Upper lobe of left lung (tissue), 6 donors: ENCODE measurements around the gene FOXP4. TPM values are rescaled to one million over a fixed set of nuclear protein-coding genes. Genes with fewer than 3 reads are reported as not detected.

Experiments
- ATAC-seq, 2 donors: fragments of 200-7000 bp; cut with Tn5 transposase; one replicate each; pipeline ENCODE4 v1.9.1; 2022; ENCODE audit warnings: mild to moderate bottlenecking in 2 of 2, moderate library complexity in 2 of 2; ENCODE audit not compliant: low FRiP score in 2 of 2
- DNase-seq, 2 donors: peaks; one replicate each; pipeline ENCODE4 v3.0.0-alpha.2; 2019 to 2020
- H3K27ac ChIP-seq, 4 donors: fragments of 200-600 bp; sonication (generic); one replicate each; pipeline ENCODE4 v1.5.1; 2016 to 2019
- H3K27me3 ChIP-seq, 4 donors: fragments of 200-600 bp; sonication (generic); one replicate each; pipeline ENCODE4 v1.5.1; 2017 to 2019
- H3K36me3 ChIP-seq, 4 donors: fragments of 200-600 bp; sonication (generic); one replicate each; pipeline ENCODE4 v1.5.1; 2016 to 2019
- H3K4me1 ChIP-seq, 4 donors: fragments of 200-600 bp; sonication (generic); one replicate each; pipeline ENCODE4 v1.5.1; 2018 to 2019
- H3K4me3 ChIP-seq, 4 donors: fragments of 200-600 bp; sonication (generic); one replicate each; pipeline ENCODE4 v1.5.1; 2017 to 2019; ENCODE audit warnings: mild to moderate bottlenecking in 2 of 4, moderate library complexity in 1 of 4
- H3K9me3 ChIP-seq, 4 donors: fragments of 200-600 bp; sonication (generic); one replicate each; pipeline ENCODE4 v1.5.1; 2018 to 2019
- CTCF ChIP-seq, 6 experiments: fragments of 450-650 bp in 4 of 6; fragments of 200-600 bp in 2 of 6; sonication (generic) in 2 of 6; IDR thresholded peaks; one replicate each; pipeline ENCODE4 v1.5.1; 2016 to 2019; ENCODE audit warnings: antibody characterized with exemption in 6 of 6
- EP300 ChIP-seq, 4 donors: sonication (generic); formaldehyde crosslinking; IDR thresholded peaks; one replicate each; pipeline ENCODE4 v1.5.1; 2017; ENCODE audit warnings: antibody characterized with exemption in 4 of 4, control low read depth in 2 of 4
- POLR2A ChIP-seq, 4 donors: fragments of 450-650 bp; IDR thresholded peaks; one replicate each; pipeline ENCODE4 v1.5.1; 2016 to 2017; ENCODE audit warnings: antibody characterized with exemption in 4 of 4, mild to moderate bottlenecking in 2 of 4
- POLR2AphosphoS5 ChIP-seq, 2 donors: sonication (generic); formaldehyde crosslinking; IDR thresholded peaks; one replicate each; pipeline ENCODE4 v1.5.1; 2017; ENCODE audit warnings: antibody characterized with exemption in 2 of 2
- WGBS, 2 donors: methylation state at CpG; one replicate each; pipeline ENCODE4 v1.1.5; 2017 to 2018; 5-methylcytosine and 5-hydroxymethylcytosine counted together
- total RNA-seq, 6 donors: library from RNA; depleted of rRNA in 4 of 6; stranded (reverse); fragments of >200 nt in 4 of 6; gene quantifications; one replicate each; pipeline versions ENCODE4 v1.1.0 to v1.2.1, GENCODE V29; 2016 to 2021
- donor health status: DM: no; HTN: no; CAD: no; lungs with moderate emphysema.
- donor health status: DM: no; HTN: yes; CAD: no; lungs with severe emphysema.

The FOXP4 gene
- total RNA-seq, 6 donors from 2014 or later, result 21.0 to 52.2 (median 27.7) TPM

GRCh38 chr6:41529970-41530369 is 16.2 kb upstream of the FOXP4 start:
- no peak overlapping the region for H3K4me3 ChIP-seq

DNA sequence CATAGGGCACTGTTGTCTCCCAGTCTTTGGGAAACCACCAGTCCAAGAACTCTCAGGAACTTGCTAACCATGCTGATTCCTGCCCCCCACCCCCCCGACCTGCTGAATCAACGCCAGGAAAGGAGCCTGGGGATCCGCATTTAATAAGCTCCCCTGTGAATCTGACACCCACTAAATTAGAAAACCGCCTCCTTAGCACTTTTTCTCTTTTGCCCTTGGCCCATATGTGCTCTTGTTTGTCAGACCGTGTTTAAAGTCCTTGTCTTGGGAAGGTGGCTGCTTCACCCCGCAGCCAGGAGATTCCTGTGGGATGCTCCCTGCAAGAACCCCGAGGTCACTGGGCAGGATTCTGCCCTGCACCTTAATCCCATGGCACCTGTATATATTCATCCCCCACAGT is 15.7 kb upstream of the FOXP4 start:
- H3K36me3 ChIP-seq, result no peaks in the 10 kb centered on the region
- 87 to 92% methylated on average over 7 of the region's 7 CpGs for WGBS, 2 donors
- DNase-seq, result no peak
- H3K4me3 ChIP-seq, result no peak overlapping the region
- H3K27me3 ChIP-seq, result no peaks in the 10 kb centered on the region
- H3K27ac ChIP-seq, result no peak overlapping the region
- peaks cover 6 to 28% (median 16%) of the 10 kb centered on the region in 4 donors for H3K4me1 ChIP-seq
- TF ChIP-seq POLR2A (IDR thresholded peaks at IDR 0.05) (no peak), EP300 (IDR thresholded peaks at IDR 0.05) (no peak), CTCF (IDR thresholded peaks at IDR 0.05) (no peak)
- H3K9me3 ChIP-seq, result no peaks in the 10 kb centered on the region
- no peak for ATAC-seq

More at GRCh38 chr6:41529970-41530369, 16.2 kb upstream of the FOXP4 start:
- peaks cover 6 to 28% (median 16%) of the 10 kb centered on the region in 4 donors for H3K4me1 ChIP-seq
- 82 to 88% methylated on average over 7 of the region's 7 CpGs for WGBS, 2 donors
- H3K36me3 ChIP-seq, result no peaks in the 10 kb centered on the region
- TF ChIP-seq EP300 (IDR thresholded peaks at IDR 0.05), result no peak
- no peak for TF ChIP-seq POLR2A (IDR thresholded peaks at IDR 0.05)
- TF ChIP-seq CTCF (IDR thresholded peaks at IDR 0.05), result no peak
- TF ChIP-seq POLR2AphosphoS5 (IDR thresholded peaks at IDR 0.05), result no peak
- H3K27me3 ChIP-seq, result no peaks in the 10 kb centered on the region
- no peak overlapping the region for H3K27ac ChIP-seq
- DNase-seq (no peak), ATAC-seq (no peak)
- no peaks in the 10 kb centered on the region for H3K9me3 ChIP-seq

DNA sequence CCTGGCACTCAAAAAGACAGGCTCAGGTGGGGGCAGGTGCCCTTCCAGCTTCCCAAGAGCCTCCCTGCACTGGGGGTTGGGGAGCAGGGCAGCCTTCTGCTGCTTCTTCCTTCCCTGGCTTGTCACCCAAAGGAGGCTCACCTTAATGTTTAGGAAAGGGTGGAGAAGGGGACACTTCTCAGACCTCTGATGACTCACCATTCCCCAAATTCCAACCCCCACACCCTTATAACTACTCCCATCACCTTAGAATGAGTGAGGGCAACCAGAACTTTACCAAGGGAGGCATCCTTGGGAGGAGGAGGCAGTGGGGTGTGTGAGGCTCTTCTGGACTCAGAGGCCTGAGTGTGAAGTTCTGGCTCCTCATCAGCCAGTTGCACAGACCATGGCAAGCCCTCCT is 15.2 kb upstream of the FOXP4 start:
- Histone ChIP-seq H3K4me1 (peaks cover 6 to 28% (median 16%) of the 10 kb centered on the region in 4 donors), H3K27me3 (no peaks in the 10 kb centered on the region), H3K27ac (no peak overlapping the region), H3K4me3 (no peak overlapping the region), H3K9me3 (no peaks in the 10 kb centered on the region), H3K36me3 (no peaks in the 10 kb centered on the region)
- DNase-seq, result no peak
- ATAC-seq, result no peak
- TF ChIP-seq POLR2AphosphoS5 (IDR thresholded peaks at IDR 0.05), result no peak
- TF ChIP-seq EP300 (IDR thresholded peaks at IDR 0.05), result no peak
- TF ChIP-seq CTCF (IDR thresholded peaks at IDR 0.05), result no peak
- no peak for TF ChIP-seq POLR2A (IDR thresholded peaks at IDR 0.05)

DNA sequence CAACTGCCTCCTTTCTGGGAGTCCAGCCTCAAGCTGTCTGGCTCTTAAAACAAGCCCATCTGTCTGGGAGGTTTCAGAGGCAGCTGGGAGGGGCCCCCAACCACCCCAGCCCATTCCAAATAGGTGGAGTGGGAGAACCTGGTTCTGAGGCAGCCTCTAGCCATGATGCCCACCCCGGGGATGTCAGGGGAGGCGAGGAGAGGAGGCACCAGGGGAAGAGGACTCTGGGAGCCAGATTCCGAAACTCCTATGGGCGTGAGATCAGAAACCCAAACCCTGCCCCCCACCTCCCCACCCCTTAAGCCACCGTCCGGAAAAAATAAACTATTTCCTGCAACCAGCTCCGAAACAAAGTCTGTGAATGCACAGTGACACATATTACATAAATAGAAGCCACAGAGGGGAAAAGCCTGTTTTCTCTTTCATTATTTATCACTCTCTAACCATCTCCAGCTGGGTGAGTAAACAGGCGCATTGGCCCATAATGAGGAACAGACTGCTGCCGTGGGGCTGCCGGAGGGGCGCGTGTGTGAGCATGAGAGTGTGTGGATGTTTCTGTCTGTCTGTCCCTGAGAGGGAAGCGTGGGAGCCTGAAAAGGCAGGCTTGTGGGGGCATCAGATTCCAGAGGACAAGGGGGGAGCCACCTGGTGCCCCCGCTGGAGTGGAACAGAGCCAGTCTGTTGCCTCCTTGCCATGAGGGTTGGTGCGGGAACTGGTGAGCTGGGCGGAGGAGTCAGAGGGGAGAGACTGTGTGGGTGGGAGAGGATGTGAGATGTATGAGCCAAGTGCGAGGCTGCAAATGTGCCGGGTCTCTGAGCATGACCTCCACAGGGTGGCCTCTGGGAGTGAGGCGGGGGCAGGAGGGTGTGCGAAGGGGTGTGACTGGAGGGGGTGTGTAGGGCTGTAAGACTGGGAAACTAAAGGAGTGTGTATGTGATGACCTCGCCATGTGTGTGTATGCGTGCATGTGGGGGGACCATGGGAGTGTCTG is 14.3 kb upstream of the FOXP4 start:
- 38 to 40% methylated on average over 20 to 22 of the region's 22 CpGs for WGBS, 2 donors
- no peaks in the 10 kb centered on the region for H3K9me3 ChIP-seq
- no peaks in the 10 kb centered on the region for H3K27me3 ChIP-seq
- peaks cover 10 to 33% (median 18%) of the 10 kb centered on the region in 4 donors for H3K4me1 ChIP-seq
- H3K4me3 ChIP-seq, result peak overlapping the region in 1 of 4 donors; percentile 7
- H3K36me3 ChIP-seq, result no peaks in the 10 kb centered on the region
- H3K27ac ChIP-seq, result peak overlapping the region in 1 of 4 donors; percentile 13
- ATAC-seq (peak in 1 of 2 donors; percentile 71), DNase-seq (peak in 1 of 2 donors; percentile 68)
- no peak for TF ChIP-seq CTCF (IDR thresholded peaks at IDR 0.05)
- TF ChIP-seq POLR2A (IDR thresholded peaks at IDR 0.05), result no peak
- no peak for TF ChIP-seq POLR2AphosphoS5 (IDR thresholded peaks at IDR 0.05)
- no peak for TF ChIP-seq EP300 (IDR thresholded peaks at IDR 0.05)
